H1 (cell line): Measurements from ENCODE around the gene CPE.

Experiments used
- EP300 ChIP-seq, 2 experiments: IDR thresholded peaks; 1 replicate in 1 of 2; 2 replicates in 1 of 2; pipeline ENCODE4 v1.6.1; 2011 to 2012; ENCODE audit warnings: low read depth in 2 of 2, low read length in 2 of 2, mild to moderate bottlenecking in 2 of 2, borderline replicate concordance in 1 of 2, inconsistent platforms in 1 of 2, moderate library complexity in 1 of 2
- EZH2 ChIP-seq: fragments of 200-600 bp; sonication (generic); IDR thresholded peaks from 2 replicates; pipeline ENCODE4 v1.7.1; 2012; ENCODE audit warnings: low read depth, mild to moderate bottlenecking, moderate library complexity, low read length, inconsistent platforms; ENCODE audit not compliant: severe bottlenecking
- FOSL1 ChIP-seq: IDR thresholded peaks from 2 replicates; pipeline ENCODE4 v1.6.1; 2011; ENCODE audit warnings: mild to moderate bottlenecking, low read depth, low read length, moderate library complexity; ENCODE audit not compliant: insufficient read depth
- GABPA ChIP-seq: IDR thresholded peaks from 2 replicates; pipeline ENCODE4 v1.6.1; 2011; ENCODE audit warnings: mild to moderate bottlenecking, low read length, moderate library complexity, borderline replicate concordance; ENCODE audit not compliant: insufficient read depth
- HDAC6 ChIP-seq: IDR thresholded peaks from one replicate; pipeline ENCODE4 v1.7.1; 2012; ENCODE audit warnings: low read depth, mild to moderate bottlenecking, inconsistent platforms, low read length, moderate library complexity
- JUND ChIP-seq: IDR thresholded peaks from 2 replicates; pipeline ENCODE4 v1.6.1; 2011; ENCODE audit warnings: mild to moderate bottlenecking, improper control_type of control experiment, low read length
- MAX ChIP-seq: IDR thresholded peaks from 2 replicates; pipeline ENCODE4 v1.6.1; 2012; ENCODE audit warnings: inconsistent platforms
- PHF8 ChIP-seq: fragments of 200-600 bp; sonication (generic); conservative IDR thresholded peaks from 2 replicates; pipeline ENCODE4 v1.7.1; 2012; ENCODE audit warnings: low read depth, mild to moderate bottlenecking, inconsistent platforms, low read length, moderate library complexity
- POLR2A ChIP-seq, 2 experiments: IDR thresholded peaks; 1 replicate in 1 of 2; 2 replicates in 1 of 2; pipeline ENCODE4 v1.6.1; 2011; ENCODE audit warnings: low read depth in 2 of 2, low read length in 2 of 2, mild to moderate bottlenecking in 2 of 2; ENCODE audit errors: control extremely low read depth in 1 of 2
- RAD21 ChIP-seq, 2 experiments: IDR thresholded peaks in 1 of 2; conservative IDR thresholded peaks in 1 of 2; 2 replicates each; pipeline ENCODE4 v1.6.1; 2011; ENCODE audit warnings: low read depth in 2 of 2, low read length in 2 of 2, improper control_type of control experiment in 1 of 2, inconsistent platforms in 1 of 2, mild to moderate bottlenecking in 1 of 2, moderate library complexity in 1 of 2
- SIRT6 ChIP-seq: IDR thresholded peaks from one replicate; pipeline ENCODE4 v1.7.1; 2012; ENCODE audit warnings: low read length, inconsistent platforms
- SIX5 ChIP-seq: IDR thresholded peaks from 2 replicates; pipeline ENCODE4 v1.6.1; 2011; ENCODE audit warnings: mild to moderate bottlenecking, low read depth, low read length
- TAF1 ChIP-seq: IDR thresholded peaks from 2 replicates; pipeline ENCODE4 v1.6.1; 2011; ENCODE audit warnings: mild to moderate bottlenecking, low read depth, low read length
- TF ChIP-seq, protein P1 (sequence below), 3 experiments: IDR thresholded peaks; 1 replicate in 2 of 3; 2 replicates in 1 of 3; pipeline versions ENCODE4 v1.5.1 to v1.6.1; 2011; ENCODE audit warnings: low read length in 3 of 3, mild to moderate bottlenecking in 3 of 3, inconsistent platforms in 2 of 3, low read depth in 1 of 3, moderate library complexity in 1 of 3; ENCODE audit not compliant: insufficient read depth in 1 of 3; ENCODE audit errors: control extremely low read depth in 1 of 3

- TF ChIP-seq SIRT6 = no peak
- TF ChIP-seq TAF1 = no peak
- TF ChIP-seq FOSL1 = no peak
- no peak for TF ChIP-seq HDAC6
- TF ChIP-seq, protein P1, sequence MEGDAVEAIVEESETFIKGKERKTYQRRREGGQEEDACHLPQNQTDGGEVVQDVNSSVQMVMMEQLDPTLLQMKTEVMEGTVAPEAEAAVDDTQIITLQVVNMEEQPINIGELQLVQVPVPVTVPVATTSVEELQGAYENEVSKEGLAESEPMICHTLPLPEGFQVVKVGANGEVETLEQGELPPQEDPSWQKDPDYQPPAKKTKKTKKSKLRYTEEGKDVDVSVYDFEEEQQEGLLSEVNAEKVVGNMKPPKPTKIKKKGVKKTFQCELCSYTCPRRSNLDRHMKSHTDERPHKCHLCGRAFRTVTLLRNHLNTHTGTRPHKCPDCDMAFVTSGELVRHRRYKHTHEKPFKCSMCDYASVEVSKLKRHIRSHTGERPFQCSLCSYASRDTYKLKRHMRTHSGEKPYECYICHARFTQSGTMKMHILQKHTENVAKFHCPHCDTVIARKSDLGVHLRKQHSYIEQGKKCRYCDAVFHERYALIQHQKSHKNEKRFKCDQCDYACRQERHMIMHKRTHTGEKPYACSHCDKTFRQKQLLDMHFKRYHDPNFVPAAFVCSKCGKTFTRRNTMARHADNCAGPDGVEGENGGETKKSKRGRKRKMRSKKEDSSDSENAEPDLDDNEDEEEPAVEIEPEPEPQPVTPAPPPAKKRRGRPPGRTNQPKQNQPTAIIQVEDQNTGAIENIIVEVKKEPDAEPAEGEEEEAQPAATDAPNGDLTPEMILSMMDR (IDR thresholded peaks at IDR 0.05; ENCODE audit: control extremely low read depth in 1 of 3, insufficient read depth in 1 of 3, low read depth in 1 of 3, low read length in 3 of 3) = peak; percentile 38 to 50 (median 40)
- TF ChIP-seq POLR2A (IDR thresholded peaks at IDR 0.05; ENCODE audit: control extremely low read depth in 1 of 2, low read depth in 2 of 2, low read length in 2 of 2) = no peak
- no peak for TF ChIP-seq GABPA
- no peak for TF ChIP-seq MAX
- no peak for TF ChIP-seq EZH2
- no peak for TF ChIP-seq PHF8
- TF ChIP-seq RAD21 (IDR thresholded peaks at IDR 0.05 in 1 of 2, conservative IDR thresholded peaks at IDR 0.05 in 1 of 2; ENCODE audit: low read depth in 2 of 2, low read length in 2 of 2) = peak in 1 of 2 experiments; percentile 23; a peak in 1 of 4 replicates
- no peak for TF ChIP-seq SIX5
- TF ChIP-seq EP300 (IDR thresholded peaks at IDR 0.05; ENCODE audit: borderline replicate concordance in 1 of 2, low read depth in 2 of 2, low read length in 2 of 2) = no peak
- TF ChIP-seq JUND = no peak
Observed at GRCh38 chr4:165351359-165352130, 27.3 kb upstream of the CPE start.
